Endothelial cell of umbilical vein (primary cell): ENCODE results near the gene POU3F3. TPM values are rescaled to one million over a fixed set of nuclear protein-coding genes. Genes with fewer than 3 reads are reported as not detected.

Source experiments
- BruUV-seq: library from RNA; stranded (reverse); fragments of 400-500 nt; replicated peaks from 2 replicates; lab custom pipeline; 2021; lab: Mats Ljungman, UMichigan
- CTCF ChIA-PET: fragments of 300-600, 350-600 bp; sonication (Branson Sonifier 250); formaldehyde crosslinking; loops from one replicate; lab custom pipeline; 2021; ENCODE audit warnings: antibody characterized with exemption, inconsistent platforms; lab: Charles Lee
- POLR2A ChIA-PET: fragments of 300-600, 350-600 bp; sonication (Branson Sonifier 250); formaldehyde crosslinking; loops from one replicate; lab custom pipeline; 2021; ENCODE audit warnings: antibody characterized with exemption, inconsistent platforms; lab: Charles Lee
- DNase-seq: peaks from one replicate; pipeline ENCODE4 v3.0.0-alpha.2; 2011; ENCODE audit warnings: low read depth, low spot score
- FAIRE-seq: peaks from 2 replicates; lab custom pipeline; 2011; peaks lifted over from hg19 to GRCh38; lab: Jason Lieb, UNC
- H2AFZ ChIP-seq: 2 replicates; pipeline ENCODE4 v1.6.0; 2012; ENCODE audit warnings: low read depth, low read length, control low read depth, inconsistent platforms
- H3K27ac ChIP-seq: 2 replicates; pipeline ENCODE4 v1.5.1; 2011; ENCODE audit warnings: low read depth, mild to moderate bottlenecking, control low read depth, low read length, moderate library complexity; ENCODE audit not compliant: insufficient read depth
- H3K27me3 ChIP-seq, 2 experiments: 2 replicates each; pipeline versions ENCODE4 v1.6.0 to v1.6.1; 2011; ENCODE audit warnings: low read length in 2 of 2, mixed read lengths in 1 of 2; ENCODE audit not compliant: control insufficient read depth in 2 of 2, insufficient read depth in 2 of 2
- H3K36me3 ChIP-seq, 2 experiments: 2 replicates in 1 of 2; 3 replicates in 1 of 2; pipeline ENCODE4 v1.5.1; 2011; ENCODE audit warnings: low read length in 2 of 2, mild to moderate bottlenecking in 1 of 2, moderate library complexity in 1 of 2; ENCODE audit not compliant: control insufficient read depth in 2 of 2, insufficient read depth in 2 of 2; ENCODE audit errors: extremely low read depth in 1 of 2
- H3K4me1 ChIP-seq: 3 replicates; pipeline ENCODE4 v1.5.1; 2011; ENCODE audit warnings: mild to moderate bottlenecking, low read length; ENCODE audit not compliant: control insufficient read depth, insufficient read depth; ENCODE audit errors: extremely low read depth
- H3K4me2 ChIP-seq: 2 replicates; pipeline ENCODE4 v1.6.1; 2011; ENCODE audit warnings: low read length, control low read depth, mixed read lengths; ENCODE audit not compliant: insufficient read depth
- H3K4me3 ChIP-seq, 3 experiments: fragments of 200-600 bp in 1 of 3; sonication (generic), shearing (Covaris generic) in 1 of 3; replicated peaks in 1 of 3; 2 replicates each; pipeline ENCODE4 v1.5.1; 2011 to 2016; ENCODE audit warnings: control low read depth in 3 of 3, low read length in 3 of 3, mild to moderate bottlenecking in 2 of 3, inconsistent platforms in 1 of 3, low read depth in 1 of 3, moderate library complexity in 1 of 3; ENCODE audit not compliant: insufficient read depth in 1 of 3
- H3K79me2 ChIP-seq: 2 replicates; pipeline ENCODE4 v1.6.0; 2012; ENCODE audit warnings: low read length, inconsistent platforms; ENCODE audit not compliant: control insufficient read depth, insufficient read depth
- H3K9ac ChIP-seq: replicated peaks from 2 replicates; pipeline ENCODE3; 2011; ENCODE audit warnings: low read length, control low read depth; ENCODE audit not compliant: insufficient read depth; ENCODE audit errors: extremely low read depth
- H3K9me1 ChIP-seq: replicated peaks from 3 replicates; pipeline ENCODE4 v1.6.0; 2011; ENCODE audit warnings: mild to moderate bottlenecking, low read length; ENCODE audit not compliant: control insufficient read depth, insufficient read depth; ENCODE audit errors: extremely low read depth
- H3K9me3 ChIP-seq: replicated peaks from 2 replicates; pipeline ENCODE4 v1.5.1; 2012; ENCODE audit warnings: low read length, inconsistent platforms; ENCODE audit not compliant: control insufficient read depth, insufficient read depth
- H4K20me1 ChIP-seq: replicated peaks from 2 replicates; pipeline ENCODE3; 2011; ENCODE audit warnings: mild to moderate bottlenecking, low read length; ENCODE audit not compliant: control insufficient read depth, insufficient read depth; ENCODE audit errors: extremely low read depth
- CTCF ChIP-seq, 2 donors: IDR thresholded peaks; 1 replicate in 1 of 2; 2 replicates in 1 of 2; pipeline ENCODE4 v1.5.1; 2011; ENCODE audit warnings: low read length in 2 of 2, mild to moderate bottlenecking in 2 of 2, moderate library complexity in 2 of 2, control low read depth in 1 of 2, inconsistent platforms in 1 of 2, low read depth in 1 of 2; ENCODE audit not compliant: insufficient read depth in 1 of 2; ENCODE audit errors: extremely low read depth in 1 of 2
- EZH2 ChIP-seq: IDR thresholded peaks from 2 replicates; pipeline ENCODE4 v1.6.1; 2012; ENCODE audit warnings: borderline replicate concordance, low read depth, mild to moderate bottlenecking, moderate library complexity, low read length, inconsistent platforms; ENCODE audit not compliant: severe bottlenecking
- FOS ChIP-seq: IDR thresholded peaks from 2 replicates; pipeline ENCODE4 v1.6.1; 2011; ENCODE audit warnings: mild to moderate bottlenecking, low read length, moderate library complexity, borderline replicate concordance; ENCODE audit not compliant: insufficient read depth
- GATA2 ChIP-seq: IDR thresholded peaks from 2 replicates; pipeline ENCODE4 v1.7.0; 2011; ENCODE audit warnings: low read depth, mild to moderate bottlenecking, moderate library complexity, mixed read lengths, low read length; ENCODE audit not compliant: insufficient read length, insufficient read depth
- JUN ChIP-seq: IDR thresholded peaks from 2 replicates; pipeline ENCODE4 v1.6.1; 2011; ENCODE audit warnings: borderline replicate concordance, low read depth; ENCODE audit not compliant: insufficient read length, insufficient read depth
- MYC ChIP-seq: IDR thresholded peaks from one replicate; pipeline ENCODE4 v1.6.1; 2011; ENCODE audit warnings: mild to moderate bottlenecking, low read depth, low read length
- POLR2A ChIP-seq: IDR thresholded peaks from 2 replicates; pipeline ENCODE4 v1.6.1; 2012; ENCODE audit warnings: low read depth, mild to moderate bottlenecking, control low read depth, low read length
- POLR2AphosphoS5 ChIP-seq: IDR thresholded peaks from 2 replicates; pipeline ENCODE4 v1.6.1; 2012; ENCODE audit warnings: low read depth, mild to moderate bottlenecking, control low read depth, low read length, moderate library complexity; ENCODE audit not compliant: insufficient read depth
- dilution Hi-C: fragments of 300-500 bp; cut with MboI; formaldehyde crosslinking; loops from one replicate; pipeline ENCODE4 v1.15.0; 2019; ENCODE audit warnings: low sequenced_read_pairs; ENCODE audit not compliant: extremely low pct_ligation_motif_present
- intact Hi-C: fragments of 100-400 bp; cut with micrococcal nuclease; formaldehyde crosslinking; loops from one replicate; pipeline ENCODE4 v1.10.0; 2022
- polyA plus RNA-seq, 4 experiments: library from polyadenylated mRNA; depleted of rRNA in 3 of 4; stranded (reverse) in 3 of 4; unstranded in 1 of 4; fragments of >200 nt; gene quantifications; 2 replicates each; pipeline versions ENCODE4 v1.2.1 to v1.2.3, GENCODE V29; 2011 to 2012; ENCODE audit warnings: missing spikeins in 1 of 4
- total RNA-seq: library from RNA; stranded (reverse); gene quantifications from 2 replicates; pipeline ENCODE4 v1.2.3, GENCODE V29; 2021
- TF ChIP-seq, protein P1 (sequence below): IDR thresholded peaks from 2 replicates; pipeline ENCODE4 v1.6.1; 2011; ENCODE audit not compliant: insufficient read depth, insufficient read length

Gene POU3F3
- total and polyA plus RNA-seq, 2 donors (not counting 3 experiments of a cell fraction or from before 2014, with no cell fraction given), result not detected

GRCh38 chr2:104831742-104832141 is 22.2 kb upstream of the POU3F3 start:
- CTCF ChIA-PET, result interaction anchor here (1.0 kb wide), 1 partner anchor 18 kb away, joined by 4 read pairs; no protein-coding TSS in a partner anchor
- Histone ChIP-seq H3K27ac (no peak overlapping the region), H3K9me3 (no peaks in the 10 kb centered on the region), H3K4me2 (no peak overlapping the region), H3K27me3 (no peaks in the 10 kb centered on the region), H4K20me1 (no peaks in the 10 kb centered on the region), H2AFZ (no peak overlapping the region), H3K79me2 (no peaks in the 10 kb centered on the region), H3K36me3 (no peaks in the 10 kb centered on the region), H3K9ac (no peak overlapping the region), H3K4me1 (no peaks in the 10 kb centered on the region), H3K9me1 (no peaks in the 10 kb centered on the region), H3K4me3 (no peak overlapping the region)
- TF ChIP-seq POLR2A, result no peak
- TF ChIP-seq, protein P1, sequence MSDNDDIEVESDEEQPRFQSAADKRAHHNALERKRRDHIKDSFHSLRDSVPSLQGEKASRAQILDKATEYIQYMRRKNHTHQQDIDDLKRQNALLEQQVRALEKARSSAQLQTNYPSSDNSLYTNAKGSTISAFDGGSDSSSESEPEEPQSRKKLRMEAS, result no peak
- TF ChIP-seq POLR2AphosphoS5, result no peak
- TF ChIP-seq JUN, result no peak
- no peak for TF ChIP-seq FOS
- no peak for TF ChIP-seq EZH2
- TF ChIP-seq MYC, result no peak
- no peak for TF ChIP-seq CTCF (IDR thresholded peaks at IDR 0.05; ENCODE audit: extremely low read depth in 1 of 2, insufficient read depth in 1 of 2, low read depth in 1 of 2, low read length in 2 of 2)
- TF ChIP-seq GATA2, result no peak
- dilution Hi-C loops (no loop called here), intact Hi-C loops (no loop called here)
- DNase-seq, result no peak
- BruUV-seq, result no TSS peak
- POLR2A ChIA-PET, result no interaction called here
- FAIRE-seq, result no peak
